Cardiac muscle cell (in vitro differentiated cells and primary cell): ENCODE data around the gene NTPCR. TPM values are rescaled to one million over a fixed set of nuclear protein-coding genes. Genes with fewer than 3 reads are reported as not detected.
A peak's percentile ranks its signal among the peaks of the same experiment; 100 is the strongest.

Experiments
- DNase-seq, 2 donors: peaks; one replicate each; pipeline versions ENCODE4 v3.0.0 to v3.0.0-alpha.2; 2010 to 2017; ENCODE audit warnings: low read depth in 1 of 2, low spot score in 1 of 2
- H3K27ac ChIP-seq: fragments of 200-600 bp; sonication (generic); 2 replicates; pipeline ENCODE4 v1.5.1; 2016
- H3K27me3 ChIP-seq: fragments of 200-600 bp; sonication (generic); 2 replicates; pipeline ENCODE4 v1.6.0; 2016; ENCODE audit warnings: control low read depth
- H3K36me3 ChIP-seq: fragments of 200-600 bp; sonication (generic); 2 replicates; pipeline ENCODE4 v1.5.1; 2016; ENCODE audit warnings: control low read depth
- H3K4me1 ChIP-seq: fragments of 200-600 bp; sonication (generic); 2 replicates; pipeline ENCODE4 v1.8.1; 2017; ENCODE audit warnings: low read depth, mild to moderate bottlenecking, mixed run types
- H3K4me3 ChIP-seq: fragments of 200-600 bp; sonication (generic); 2 replicates; pipeline ENCODE4 v1.5.1; 2016; ENCODE audit warnings: mild to moderate bottlenecking
- H3K9me3 ChIP-seq: fragments of 200-600 bp; sonication (generic); 2 replicates; pipeline ENCODE4 v1.5.1; 2017; ENCODE audit warnings: low read depth, mild to moderate bottlenecking, control low read depth
- polyA plus RNA-seq: library from polyadenylated mRNA; unstranded; fragments of >200 nt; fragmentation: Nextera tagmentation; extraction: Ambion mirVana; gene quantifications from 2 replicates; pipeline ENCODE4 v1.2.1, GENCODE V29; 2016
- total RNA-seq: library from RNA; depleted of rRNA; stranded (reverse); fragments of >200 nt; gene quantifications from 2 replicates; pipeline ENCODE4 v1.2.3, GENCODE V29; 2016
- TF ChIP-seq, protein P1 (sequence below): IDR thresholded peaks from 2 replicates; pipeline ENCODE4 v1.5.1; 2012; ENCODE audit warnings: low read depth, mild to moderate bottlenecking, low read length

NTPCR gene
- total and polyA plus RNA-seq, 2 experiments from 2014 or later: 37.5 to 154 TPM

DNA sequence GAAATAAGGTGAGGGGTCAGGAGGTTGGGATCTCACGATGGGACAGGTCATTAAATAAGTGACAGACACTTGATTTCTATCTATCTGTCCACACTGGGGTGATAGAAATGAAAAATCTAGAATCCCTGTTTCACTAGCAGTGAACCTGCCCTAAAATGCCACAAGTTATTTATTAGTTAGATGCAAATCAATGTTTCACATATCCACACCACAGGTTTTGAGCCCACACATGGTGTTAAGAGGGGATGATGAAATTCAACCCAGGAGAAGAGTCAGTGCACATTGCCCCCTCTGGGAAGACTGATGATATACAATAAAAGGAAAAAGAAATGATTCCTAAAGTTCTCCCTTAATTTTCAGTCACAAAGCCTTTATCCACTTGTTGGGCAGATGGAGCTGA, 10.1 kb upstream of the NTPCR start:
- TF ChIP-seq, protein P1, sequence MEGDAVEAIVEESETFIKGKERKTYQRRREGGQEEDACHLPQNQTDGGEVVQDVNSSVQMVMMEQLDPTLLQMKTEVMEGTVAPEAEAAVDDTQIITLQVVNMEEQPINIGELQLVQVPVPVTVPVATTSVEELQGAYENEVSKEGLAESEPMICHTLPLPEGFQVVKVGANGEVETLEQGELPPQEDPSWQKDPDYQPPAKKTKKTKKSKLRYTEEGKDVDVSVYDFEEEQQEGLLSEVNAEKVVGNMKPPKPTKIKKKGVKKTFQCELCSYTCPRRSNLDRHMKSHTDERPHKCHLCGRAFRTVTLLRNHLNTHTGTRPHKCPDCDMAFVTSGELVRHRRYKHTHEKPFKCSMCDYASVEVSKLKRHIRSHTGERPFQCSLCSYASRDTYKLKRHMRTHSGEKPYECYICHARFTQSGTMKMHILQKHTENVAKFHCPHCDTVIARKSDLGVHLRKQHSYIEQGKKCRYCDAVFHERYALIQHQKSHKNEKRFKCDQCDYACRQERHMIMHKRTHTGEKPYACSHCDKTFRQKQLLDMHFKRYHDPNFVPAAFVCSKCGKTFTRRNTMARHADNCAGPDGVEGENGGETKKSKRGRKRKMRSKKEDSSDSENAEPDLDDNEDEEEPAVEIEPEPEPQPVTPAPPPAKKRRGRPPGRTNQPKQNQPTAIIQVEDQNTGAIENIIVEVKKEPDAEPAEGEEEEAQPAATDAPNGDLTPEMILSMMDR: no peak
- H3K36me3 ChIP-seq: no peaks in the 10 kb centered on the region
- DNase-seq: no peak

GRCh38 chr1:232942413-232943294, 7.8 kb upstream of the NTPCR start:
- no peaks in the 10 kb centered on the region for H3K36me3 ChIP-seq
- H3K4me3 ChIP-seq: no peak overlapping the region
- H3K27me3 ChIP-seq: no peaks in the 10 kb centered on the region
- H3K27ac ChIP-seq: peak overlapping the region; percentile 71
- DNase-seq: no peak
- H3K9me3 ChIP-seq: no peaks in the 10 kb centered on the region
- peaks cover 20% of the 10 kb centered on the region for H3K4me1 ChIP-seq
- TF ChIP-seq, protein P1: no peak

More for the DNA sequence above, 10.1 kb upstream of the NTPCR start:
- Histone ChIP-seq H3K27ac (no peak overlapping the region), H3K4me1 (peaks cover 20% of the 10 kb centered on the region), H3K27me3 (no peaks in the 10 kb centered on the region), H3K9me3 (no peaks in the 10 kb centered on the region), H3K4me3 (no peak overlapping the region)

GRCh38 chr1:232943679-232944252, 6.6 kb upstream of the NTPCR start:
- TF ChIP-seq, protein P1: no peak
- H3K36me3 ChIP-seq: no peaks in the 10 kb centered on the region
- H3K4me3 ChIP-seq: no peak overlapping the region
- no peak overlapping the region for H3K27ac ChIP-seq
- DNase-seq: peak in 1 of 2 donors; percentile 84
- H3K27me3 ChIP-seq: no peaks in the 10 kb centered on the region
- no peaks in the 10 kb centered on the region for H3K9me3 ChIP-seq
- H3K4me1 ChIP-seq: peaks cover 20% of the 10 kb centered on the region

- Histone ChIP-seq H3K4me1 (peaks cover 20% of the 10 kb centered on the region), H3K9me3 (no peaks in the 10 kb centered on the region), H3K36me3 (no peaks in the 10 kb centered on the region), H3K27ac (no peak overlapping the region), H3K4me3 (no peak overlapping the region), H3K27me3 (no peaks in the 10 kb centered on the region)
- TF ChIP-seq, protein P1: no peak
- DNase-seq: no peak
These were observed 6.1 kb upstream of the NTPCR start for GRCh38 chr1:232944347-232944746.

DNA sequence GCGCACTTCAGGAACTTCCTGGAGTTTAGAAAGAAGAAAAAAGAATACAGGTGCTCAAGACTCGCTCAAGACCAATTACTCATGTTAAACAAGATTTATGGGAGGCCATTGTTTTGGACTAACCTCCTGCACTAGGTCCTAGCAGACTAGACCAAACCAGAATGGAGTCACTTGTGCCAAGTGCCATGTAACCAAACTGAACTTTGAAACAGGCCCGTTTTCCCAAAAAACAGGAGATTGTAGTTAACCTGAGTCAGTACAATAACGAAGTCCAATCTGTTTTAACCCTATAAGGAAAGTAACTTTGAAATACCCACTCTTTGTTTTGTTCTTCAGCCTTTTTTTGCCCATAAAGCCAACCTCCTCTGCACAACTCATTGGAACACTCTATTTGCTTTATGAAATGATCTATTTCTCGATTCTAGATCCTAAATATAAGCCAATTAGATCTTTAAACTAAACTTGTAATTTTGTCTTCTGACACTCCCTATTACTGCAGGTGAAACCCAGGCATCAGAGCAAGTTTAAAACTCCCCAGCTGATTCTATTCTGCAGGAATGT, 695 bp upstream of the NTPCR start:
- H3K27ac ChIP-seq: peak overlapping the region; percentile 88
- DNase-seq: no peak
- H3K4me3 ChIP-seq: peak overlapping the region; percentile 59
- no peaks in the 10 kb centered on the region for H3K9me3 ChIP-seq
- TF ChIP-seq, protein P1: no peak
- no peaks in the 10 kb centered on the region for H3K27me3 ChIP-seq
- H3K36me3 ChIP-seq: no peaks in the 10 kb centered on the region
- H3K4me1 ChIP-seq: peaks cover 15% of the 10 kb centered on the region
